Endothelial cell (in vitro differentiated cells): ENCODE results near the gene FAM3C. TPM values are rescaled to one million over a fixed set of nuclear protein-coding genes. Genes with fewer than 3 reads are reported as not detected.

Experiments
- DNase-seq: peaks from one replicate; pipeline ENCODE4 v3.0.0; 2021; ENCODE audit warnings: low spot score
- H3K27ac Mint-ChIP-seq: one replicate; pipeline ENCODE4 v1.8.0; 2021; ENCODE audit warnings: mixed read lengths, inconsistent platforms; ENCODE audit not compliant: unreplicated experiment
- H3K27me3 Mint-ChIP-seq: one replicate; pipeline ENCODE4 v1.8.0; 2021; ENCODE audit warnings: mild to moderate bottlenecking, moderate library complexity, mixed read lengths, inconsistent platforms; ENCODE audit not compliant: unreplicated experiment
- H3K36me3 Mint-ChIP-seq: one replicate; pipeline ENCODE4 v1.8.0; 2021; ENCODE audit warnings: mild to moderate bottlenecking, low read depth, mixed read lengths, inconsistent platforms; ENCODE audit not compliant: unreplicated experiment
- H3K4me1 Mint-ChIP-seq: one replicate; pipeline ENCODE4 v1.8.0; 2021; ENCODE audit warnings: mild to moderate bottlenecking, mixed read lengths, inconsistent platforms; ENCODE audit not compliant: unreplicated experiment
- H3K4me3 Mint-ChIP-seq: one replicate; pipeline ENCODE4 v1.8.0; 2021; ENCODE audit warnings: mild to moderate bottlenecking, mixed read lengths, inconsistent platforms; ENCODE audit not compliant: unreplicated experiment
- H3K9me3 Mint-ChIP-seq: one replicate; pipeline ENCODE4 v1.8.0; 2021; ENCODE audit warnings: mixed read lengths, inconsistent platforms; ENCODE audit not compliant: unreplicated experiment
- total RNA-seq: library from RNA; stranded (reverse); fragmentation: NEBNext Ultra II Directional; extraction: Animal tissue kit (Norgen Biotek cat#: 25700); gene quantifications from one replicate; pipeline ENCODE4 v1.2.1, GENCODE V29; 2021; ENCODE audit not compliant: unreplicated experiment
- TF ChIP-seq, protein P1 (sequence below): fragments of 200-600 bp; sonication (generic); IDR thresholded peaks from one replicate; pipeline ENCODE4 v1.5.0; 2021; ENCODE audit warnings: antibody characterized with exemption; ENCODE audit not compliant: unreplicated experiment

Gene FAM3C
- total RNA-seq, 1 donor from 2014 or later, result 50.9 TPM

DNA sequence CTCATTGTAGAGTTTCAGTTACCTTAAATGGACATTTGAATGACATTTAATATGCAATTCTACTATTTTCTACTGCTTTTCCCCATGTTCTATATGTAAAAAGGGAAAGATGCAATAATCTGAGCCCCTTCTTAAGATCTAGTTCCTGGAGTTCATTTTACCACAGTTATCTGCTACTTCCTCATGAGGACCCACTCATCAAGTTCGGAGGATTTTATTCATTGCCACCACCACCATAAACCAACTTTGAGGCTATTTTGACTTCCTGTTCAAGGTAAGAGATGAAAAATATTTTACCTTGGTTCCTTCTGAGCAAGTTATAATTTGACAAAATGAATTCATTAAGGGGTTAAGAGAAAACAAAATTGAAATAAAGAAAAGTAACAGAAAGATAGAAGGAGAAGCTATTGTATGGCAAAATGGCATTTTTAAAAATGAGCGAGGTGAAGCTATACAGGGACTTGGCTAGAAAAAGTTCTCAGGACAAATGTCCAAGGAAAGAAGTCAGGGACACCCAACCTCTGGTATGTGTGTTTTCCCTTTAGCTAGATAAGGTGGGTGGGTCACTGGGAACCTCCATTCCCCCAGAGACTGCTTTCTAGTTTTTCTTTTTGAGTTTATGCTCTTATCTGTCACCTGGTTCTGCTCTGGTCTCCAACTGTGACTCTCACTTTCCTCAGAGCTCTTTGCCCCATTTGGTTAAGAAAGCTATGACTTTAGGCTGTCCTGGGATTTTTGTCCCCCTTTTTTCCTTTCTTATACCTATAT, 14.9 kb upstream of the FAM3C start:
- no peak for DNase-seq
- no peaks in the 10 kb centered on the region for H3K36me3 Mint-ChIP-seq
- H3K4me1 Mint-ChIP-seq, result no peaks in the 10 kb centered on the region

DNA sequence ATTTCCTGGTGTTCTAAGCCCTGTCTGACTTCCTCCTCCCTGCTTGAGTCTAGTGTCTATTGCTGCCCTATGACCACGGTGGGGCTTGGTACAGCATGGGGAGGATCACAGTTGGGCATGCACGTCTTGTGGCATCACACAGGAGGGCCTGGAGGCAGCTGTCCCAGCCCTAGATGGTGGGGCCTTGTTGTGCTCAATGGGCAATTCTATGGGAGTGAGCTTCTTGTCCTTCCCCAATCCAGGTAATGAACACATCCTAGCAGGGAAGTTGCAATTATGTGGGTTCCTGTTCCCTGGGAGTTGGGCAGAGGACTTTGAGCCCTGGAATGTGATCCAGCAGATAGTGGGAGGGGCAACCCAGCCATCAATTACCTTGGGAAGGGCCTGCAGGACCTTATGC, 10.8 kb upstream of the FAM3C start:
- TF ChIP-seq, protein P1, sequence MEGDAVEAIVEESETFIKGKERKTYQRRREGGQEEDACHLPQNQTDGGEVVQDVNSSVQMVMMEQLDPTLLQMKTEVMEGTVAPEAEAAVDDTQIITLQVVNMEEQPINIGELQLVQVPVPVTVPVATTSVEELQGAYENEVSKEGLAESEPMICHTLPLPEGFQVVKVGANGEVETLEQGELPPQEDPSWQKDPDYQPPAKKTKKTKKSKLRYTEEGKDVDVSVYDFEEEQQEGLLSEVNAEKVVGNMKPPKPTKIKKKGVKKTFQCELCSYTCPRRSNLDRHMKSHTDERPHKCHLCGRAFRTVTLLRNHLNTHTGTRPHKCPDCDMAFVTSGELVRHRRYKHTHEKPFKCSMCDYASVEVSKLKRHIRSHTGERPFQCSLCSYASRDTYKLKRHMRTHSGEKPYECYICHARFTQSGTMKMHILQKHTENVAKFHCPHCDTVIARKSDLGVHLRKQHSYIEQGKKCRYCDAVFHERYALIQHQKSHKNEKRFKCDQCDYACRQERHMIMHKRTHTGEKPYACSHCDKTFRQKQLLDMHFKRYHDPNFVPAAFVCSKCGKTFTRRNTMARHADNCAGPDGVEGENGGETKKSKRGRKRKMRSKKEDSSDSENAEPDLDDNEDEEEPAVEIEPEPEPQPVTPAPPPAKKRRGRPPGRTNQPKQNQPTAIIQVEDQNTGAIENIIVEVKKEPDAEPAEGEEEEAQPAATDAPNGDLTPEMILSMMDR, result no peak
- H3K36me3 Mint-ChIP-seq, result no peaks in the 10 kb centered on the region
- no peak overlapping the region for H3K4me3 Mint-ChIP-seq
- H3K27ac Mint-ChIP-seq, result no peak overlapping the region
- H3K9me3 Mint-ChIP-seq, result no peaks in the 10 kb centered on the region
- no peaks in the 10 kb centered on the region for H3K4me1 Mint-ChIP-seq
- no peak for DNase-seq
- no peaks in the 10 kb centered on the region for H3K27me3 Mint-ChIP-seq

More for the DNA sequence above, 14.9 kb upstream of the FAM3C start:
- H3K9me3 Mint-ChIP-seq, result no peaks in the 10 kb centered on the region
- TF ChIP-seq, protein P1, result no peak
- no peak overlapping the region for H3K4me3 Mint-ChIP-seq
- H3K27ac Mint-ChIP-seq, result no peak overlapping the region
- no peaks in the 10 kb centered on the region for H3K27me3 Mint-ChIP-seq

GRCh38 chr7:121406461-121406860, 10.4 kb upstream of the FAM3C start:
- Mint-ChIP-seq H3K4me3 (no peak overlapping the region), H3K4me1 (no peaks in the 10 kb centered on the region), H3K27ac (peak overlapping the region; percentile 8), H3K9me3 (no peaks in the 10 kb centered on the region), H3K36me3 (no peaks in the 10 kb centered on the region), H3K27me3 (no peaks in the 10 kb centered on the region)
- TF ChIP-seq, protein P1, result no peak
- DNase-seq, result no peak

- TF ChIP-seq, protein P1, result no peak
- Mint-ChIP-seq H3K9me3 (no peaks in the 10 kb centered on the region), H3K4me1 (no peaks in the 10 kb centered on the region), H3K4me3 (no peak overlapping the region), H3K36me3 (no peaks in the 10 kb centered on the region), H3K27me3 (no peaks in the 10 kb centered on the region), H3K27ac (no peak overlapping the region)
- DNase-seq, result no peak
Observed at GRCh38 chr7:121404348-121404747, 8.2 kb upstream of the FAM3C start.

DNA sequence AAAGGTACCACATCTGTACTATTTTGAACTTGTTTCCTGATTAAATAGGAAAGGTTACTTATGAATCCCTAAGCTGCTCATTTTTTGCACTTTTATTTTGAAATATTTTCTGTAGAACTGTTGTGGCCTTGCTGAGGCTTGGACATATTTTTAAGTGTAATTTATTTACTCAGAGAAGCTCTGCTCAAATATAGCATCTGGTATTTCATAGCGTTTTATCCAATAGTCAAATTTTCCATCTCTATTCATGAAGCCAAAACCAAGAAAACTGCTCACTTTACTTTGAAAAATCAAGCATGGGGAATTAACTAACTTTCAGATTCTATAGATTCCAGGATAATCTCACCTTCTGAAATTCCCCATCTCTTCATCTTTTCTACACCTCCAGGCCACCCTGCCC, 6.6 kb upstream of the FAM3C start:
- Mint-ChIP-seq H3K4me3 (no peak overlapping the region), H3K27me3 (no peaks in the 10 kb centered on the region), H3K9me3 (no peaks in the 10 kb centered on the region), H3K4me1 (no peaks in the 10 kb centered on the region), H3K27ac (no peak overlapping the region), H3K36me3 (no peaks in the 10 kb centered on the region)
- no peak for DNase-seq
- TF ChIP-seq, protein P1, result no peak
